HepG2 (cell line): ENCODE measurements around the gene UCN2. TPM values are rescaled to one million over a fixed set of nuclear protein-coding genes. Genes with fewer than 3 reads are reported as not detected.

Experiments
- DPF2 ChIP-seq: sonication (generic); formaldehyde crosslinking; IDR thresholded peaks from 2 replicates; pipeline ENCODE4 v1.4.0; 2020; ENCODE audit warnings: mild to moderate bottlenecking, low read depth, missing genetic modification reagents, borderline replicate concordance
- JUN ChIP-seq: sonication (generic); formaldehyde crosslinking; IDR thresholded peaks from 2 replicates; pipeline ENCODE4 v1.4.0; 2020; ENCODE audit warnings: mild to moderate bottlenecking, missing genetic modification reagents
- NFKBIZ ChIP-seq: IDR thresholded peaks from 2 replicates; pipeline ENCODE4 v1.6.1; 2018; ENCODE audit warnings: missing genetic modification reagents, missing compliant biosample characterization
- NR1H2 ChIP-seq: sonication (generic); formaldehyde crosslinking; IDR thresholded peaks from 2 replicates; pipeline ENCODE4 v1.8.1; 2022; ENCODE audit warnings: low read depth, missing genetic modification reagents, borderline replicate concordance
- PHB2 ChIP-seq: fragments of 450-650 bp; IDR thresholded peaks from 2 replicates; pipeline ENCODE4 v1.6.1; 2018; ENCODE audit not compliant: partially characterized antibody
- SMAD3 ChIP-seq: sonication (generic); formaldehyde crosslinking; IDR thresholded peaks from 2 replicates; pipeline ENCODE4 v1.4.0; 2020; ENCODE audit warnings: missing genetic modification reagents
- SRSF9 ChIP-seq: fragments of 200-400 bp; formaldehyde crosslinking; IDR thresholded peaks from 2 replicates; pipeline ENCODE4 v1.6.1; 2018; ENCODE audit warnings: borderline replicate concordance, mild to moderate bottlenecking, low read depth, low read length; ENCODE audit not compliant: insufficient read depth, poor library complexity, severe bottlenecking
- THYN1 ChIP-seq: sonication (generic); formaldehyde crosslinking; IDR thresholded peaks from 2 replicates; pipeline ENCODE4 v1.8.1; 2023; ENCODE audit warnings: low read depth, mild to moderate bottlenecking, moderate library complexity, missing genetic modification reagents, borderline replicate concordance
- TRIM24 ChIP-seq: sonication (generic); formaldehyde crosslinking; IDR thresholded peaks from 2 replicates; pipeline ENCODE4 v1.8.0; 2022; ENCODE audit warnings: mild to moderate bottlenecking, missing genetic modification reagents
- ZBTB42 ChIP-seq: sonication (generic); formaldehyde crosslinking; IDR thresholded peaks from 2 replicates; pipeline ENCODE4 v1.5.0; 2020; ENCODE audit warnings: mild to moderate bottlenecking, missing genetic modification reagents
- ZNF282 ChIP-seq: fragments of 450-650 bp; IDR thresholded peaks from 2 replicates; pipeline ENCODE4 v1.6.1; 2018; ENCODE audit not compliant: partially characterized antibody
- ZNF3 ChIP-seq: IDR thresholded peaks from 2 replicates; pipeline ENCODE4 v1.7.0; 2017; ENCODE audit warnings: inconsistent platforms
- ZNF367 ChIP-seq: sonication (generic); formaldehyde crosslinking; IDR thresholded peaks from 2 replicates; pipeline ENCODE4 v1.4.0; 2020; ENCODE audit warnings: missing genetic modification reagents, borderline replicate concordance
- ZNF543 ChIP-seq: sonication (generic); formaldehyde crosslinking; IDR thresholded peaks from 2 replicates; pipeline ENCODE4 v1.4.0; 2020; ENCODE audit warnings: mild to moderate bottlenecking, missing genetic modification reagents
- ZNF557 ChIP-seq: sonication (generic); formaldehyde crosslinking; IDR thresholded peaks from 2 replicates; pipeline ENCODE4 v1.4.0; 2020; ENCODE audit warnings: missing genetic modification reagents
- ZNF564 ChIP-seq: sonication (generic); formaldehyde crosslinking; IDR thresholded peaks from 2 replicates; pipeline ENCODE4 v1.8.1; 2023; ENCODE audit warnings: mild to moderate bottlenecking, missing genetic modification reagents
- ZNF598 ChIP-seq: sonication (generic); formaldehyde crosslinking; IDR thresholded peaks from 2 replicates; pipeline ENCODE4 v1.5.1; 2020; ENCODE audit warnings: mild to moderate bottlenecking, missing genetic modification reagents, borderline replicate concordance
- ZNF616 ChIP-seq: sonication (generic); formaldehyde crosslinking; IDR thresholded peaks from 2 replicates; pipeline ENCODE4 v1.5.0; 2020; ENCODE audit warnings: low read depth, mild to moderate bottlenecking, missing genetic modification reagents
- ZNF747 ChIP-seq: sonication (generic); formaldehyde crosslinking; IDR thresholded peaks from 2 replicates; pipeline ENCODE4 v1.8.1; 2023; ENCODE audit warnings: missing genetic modification reagents, mild to moderate bottlenecking, borderline replicate concordance
- polyA plus RNA-seq, 8 experiments: library from polyadenylated mRNA; depleted of rRNA in 3 of 8; stranded (reverse) in 7 of 8; unstranded in 1 of 8; fragments of >200 nt; fragmentation: Illumina TruSeq in 4 of 8; extraction: Trizol in 4 of 8; gene quantifications; 2 replicates each; pipeline versions ENCODE4 v1.2.1 to v1.2.3, GENCODE V29; 2011 to 2016; ENCODE audit warnings: low read depth in 4 of 8, missing spikeins in 1 of 8, mixed read lengths in 1 of 8; ENCODE audit not compliant: insufficient read depth in 1 of 8
- total RNA-seq, 5 experiments: library from RNA; depleted of rRNA; stranded (reverse); fragments of >200 nt; fragmentation: Illumina TruSeq; extraction: Trizol; gene quantifications; 2 replicates each; pipeline ENCODE4 v1.2.3, GENCODE V29; 2016; ENCODE audit warnings: low read depth in 1 of 5
- TF ChIP-seq, protein P1 (sequence below): sonication (generic); IDR thresholded peaks from 2 replicates; pipeline ENCODE4 v1.6.1; 2016; ENCODE audit warnings: low read depth, borderline replicate concordance
- TF ChIP-seq, protein P2 (sequence below): IDR thresholded peaks from 2 replicates; pipeline ENCODE4 v1.6.1; 2016; ENCODE audit warnings: missing genetic modification reagents, missing compliant biosample characterization
- TF ChIP-seq, protein P3 (sequence below): sonication (generic); formaldehyde crosslinking; IDR thresholded peaks from 2 replicates; pipeline ENCODE4 v1.4.0; 2020; ENCODE audit warnings: missing genetic modification reagents, borderline replicate concordance
- TF ChIP-seq, protein P4 (sequence below): sonication (generic); formaldehyde crosslinking; IDR thresholded peaks from 2 replicates; pipeline ENCODE4 v1.9.0; 2021; ENCODE audit warnings: missing genetic modification reagents, mild to moderate bottlenecking, borderline replicate concordance

Gene UCN2
- total and polyA plus RNA-seq, 2 of the 13 experiments (the other 11 are each of a cell fraction or from before 2014, with no cell fraction given), result 0.07 to 1.5 TPM

DNA sequence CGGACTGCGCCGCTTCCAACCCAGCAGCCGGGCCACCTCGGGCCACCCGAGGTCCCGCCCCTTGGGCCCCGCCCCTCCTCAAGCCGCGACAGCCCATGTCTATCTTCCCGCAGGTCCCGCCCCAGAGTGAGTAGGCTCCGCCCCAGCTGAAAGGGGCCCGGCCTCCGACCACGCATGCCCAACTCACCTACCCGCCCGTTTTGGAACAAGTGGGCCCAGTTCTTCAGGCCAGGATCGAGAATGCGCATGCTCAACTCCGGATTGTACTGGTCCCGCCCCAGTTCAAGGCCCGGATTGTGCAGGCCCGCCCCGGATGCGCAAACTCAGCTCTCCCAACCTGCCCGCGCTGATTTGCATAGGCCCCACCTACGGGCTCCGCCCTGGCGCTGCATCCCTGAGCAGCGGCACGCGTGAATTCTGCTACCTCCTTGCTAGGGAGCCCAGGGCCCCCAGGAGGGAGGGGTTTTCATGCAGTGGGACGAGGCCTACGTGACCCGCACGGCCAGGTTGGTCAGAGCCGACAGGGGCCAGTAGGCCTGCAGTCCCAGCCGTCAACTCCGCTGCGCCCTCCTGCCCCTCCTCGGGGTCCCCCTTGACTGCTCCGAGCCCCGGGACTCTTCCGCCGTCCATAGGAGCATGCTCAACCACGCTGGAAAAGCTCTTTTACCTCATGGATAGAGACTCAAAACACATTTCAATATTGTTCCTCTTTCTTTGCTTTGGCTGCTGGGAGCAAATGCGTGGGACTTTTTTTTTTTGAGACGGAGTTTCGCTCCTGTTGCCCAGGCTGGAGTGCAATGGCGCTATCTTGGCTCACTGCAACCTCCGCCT, 6.6 kb downstream of the UCN2 start, which contains the start of gene PFKFB4 (continued):
- TF ChIP-seq, protein P1, sequence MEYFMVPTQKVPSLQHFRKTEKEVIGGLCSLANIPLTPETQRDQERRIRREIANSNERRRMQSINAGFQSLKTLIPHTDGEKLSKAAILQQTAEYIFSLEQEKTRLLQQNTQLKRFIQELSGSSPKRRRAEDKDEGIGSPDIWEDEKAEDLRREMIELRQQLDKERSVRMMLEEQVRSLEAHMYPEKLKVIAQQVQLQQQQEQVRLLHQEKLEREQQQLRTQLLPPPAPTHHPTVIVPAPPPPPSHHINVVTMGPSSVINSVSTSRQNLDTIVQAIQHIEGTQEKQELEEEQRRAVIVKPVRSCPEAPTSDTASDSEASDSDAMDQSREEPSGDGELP, result peak; percentile 44; the same call in 1 of the 2 replicates
- TF ChIP-seq JUN (CRISPR knock-in tag), result no peak
- TF ChIP-seq DPF2, result peak; percentile 33; the same call in 1 of the 2 replicates
- TF ChIP-seq NFKBIZ, result peak; percentile 65; the same call in 1 of the 2 replicates
- no peak for TF ChIP-seq THYN1
- no peak; the same call in 1 of the 2 replicates for TF ChIP-seq ZNF557 (CRISPR knock-in tag)
- no peak for TF ChIP-seq ZNF3 (CRISPR knock-in tag)
- TF ChIP-seq SRSF9, result no peak
- TF ChIP-seq, protein P2, sequence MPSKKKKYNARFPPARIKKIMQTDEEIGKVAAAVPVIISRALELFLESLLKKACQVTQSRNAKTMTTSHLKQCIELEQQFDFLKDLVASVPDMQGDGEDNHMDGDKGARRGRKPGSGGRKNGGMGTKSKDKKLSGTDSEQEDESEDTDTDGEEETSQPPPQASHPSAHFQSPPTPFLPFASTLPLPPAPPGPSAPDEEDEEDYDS (CRISPR knock-in tag), result peak; percentile 87
- TF ChIP-seq ZNF282, result no peak
- TF ChIP-seq ZNF598 (CRISPR knock-in tag), result no peak
- TF ChIP-seq NR1H2 (CRISPR knock-in tag), result no peak
- peak; percentile 75; the same call in 1 of the 2 replicates for TF ChIP-seq ZNF747 (CRISPR knock-in tag)
- 0 out of 2 replicates have a peak, but pooled peaks have one; percentile 36 for TF ChIP-seq ZNF616 (CRISPR knock-in tag)
- TF ChIP-seq, protein P3, sequence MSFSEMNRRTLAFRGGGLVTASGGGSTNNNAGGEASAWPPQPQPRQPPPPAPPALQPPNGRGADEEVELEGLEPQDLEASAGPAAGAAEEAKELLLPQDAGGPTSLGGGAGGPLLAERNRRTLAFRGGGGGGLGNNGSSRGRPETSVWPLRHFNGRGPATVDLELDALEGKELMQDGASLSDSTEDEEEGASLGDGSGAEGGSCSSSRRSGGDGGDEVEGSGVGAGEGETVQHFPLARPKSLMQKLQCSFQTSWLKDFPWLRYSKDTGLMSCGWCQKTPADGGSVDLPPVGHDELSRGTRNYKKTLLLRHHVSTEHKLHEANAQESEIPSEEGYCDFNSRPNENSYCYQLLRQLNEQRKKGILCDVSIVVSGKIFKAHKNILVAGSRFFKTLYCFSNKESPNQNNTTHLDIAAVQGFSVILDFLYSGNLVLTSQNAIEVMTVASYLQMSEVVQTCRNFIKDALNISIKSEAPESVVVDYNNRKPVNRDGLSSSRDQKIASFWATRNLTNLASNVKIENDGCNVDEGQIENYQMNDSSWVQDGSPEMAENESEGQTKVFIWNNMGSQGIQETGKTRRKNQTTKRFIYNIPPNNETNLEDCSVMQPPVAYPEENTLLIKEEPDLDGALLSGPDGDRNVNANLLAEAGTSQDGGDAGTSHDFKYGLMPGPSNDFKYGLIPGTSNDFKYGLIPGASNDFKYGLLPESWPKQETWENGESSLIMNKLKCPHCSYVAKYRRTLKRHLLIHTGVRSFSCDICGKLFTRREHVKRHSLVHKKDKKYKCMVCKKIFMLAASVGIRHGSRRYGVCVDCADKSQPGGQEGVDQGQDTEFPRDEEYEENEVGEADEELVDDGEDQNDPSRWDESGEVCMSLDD (CRISPR knock-in tag), result peak; percentile 75; the same call in 1 of the 2 replicates
- no peak for TF ChIP-seq ZBTB42 (CRISPR knock-in tag)
- no peak for TF ChIP-seq ZNF367
- TF ChIP-seq, protein P4, sequence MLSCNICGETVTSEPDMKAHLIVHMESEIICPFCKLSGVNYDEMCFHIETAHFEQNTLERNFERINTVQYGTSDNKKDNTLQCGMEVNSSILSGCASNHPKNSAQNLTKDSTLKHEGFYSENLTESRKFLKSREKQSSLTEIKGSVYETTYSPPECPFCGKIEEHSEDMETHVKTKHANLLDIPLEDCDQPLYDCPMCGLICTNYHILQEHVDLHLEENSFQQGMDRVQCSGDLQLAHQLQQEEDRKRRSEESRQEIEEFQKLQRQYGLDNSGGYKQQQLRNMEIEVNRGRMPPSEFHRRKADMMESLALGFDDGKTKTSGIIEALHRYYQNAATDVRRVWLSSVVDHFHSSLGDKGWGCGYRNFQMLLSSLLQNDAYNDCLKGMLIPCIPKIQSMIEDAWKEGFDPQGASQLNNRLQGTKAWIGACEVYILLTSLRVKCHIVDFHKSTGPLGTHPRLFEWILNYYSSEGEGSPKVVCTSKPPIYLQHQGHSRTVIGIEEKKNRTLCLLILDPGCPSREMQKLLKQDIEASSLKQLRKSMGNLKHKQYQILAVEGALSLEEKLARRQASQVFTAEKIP (CRISPR knock-in tag), result no peak
- TF ChIP-seq PHB2, result no peak
- TF ChIP-seq ZNF543 (CRISPR knock-in tag), result 0 out of 2 replicates have a peak, but pooled peaks have one; percentile 58
- TF ChIP-seq ZNF564 (CRISPR knock-in tag), result peak; percentile 64; the same call in 1 of the 2 replicates
- no peak for TF ChIP-seq TRIM24
- no peak for TF ChIP-seq SMAD3 (CRISPR knock-in tag)
